Hair follicle dermal papilla cell (primary cell): ENCODE data around the gene PLA2G2E. TPM values are rescaled to one million over a fixed set of nuclear protein-coding genes. Genes with fewer than 3 reads are reported as not detected.

Experiments
- total RNA-seq: library from RNA; depleted of rRNA; stranded (reverse); fragments of >200 nt; gene quantifications from 2 replicates; pipeline ENCODE4 v1.2.3, GENCODE V29; 2012

The PLA2G2E gene
- total RNA-seq = not detected in 2 replicates

GRCh38 chr1:19923137-19923952, at the start of gene PLA2G2E:
TSS of gene PLA2G2E (minus strand) at chr1:19923617. CDS start at chr1:19923559, 58 bp downstream.

GRCh38 chr1:19882111-19883071, 41.0 kb downstream of the PLA2G2E start, which contains the start of gene OTUD3:
TSS of gene OTUD3 (plus strand) at chr1:19882395. CDS start at chr1:19882514, 119 bp downstream.

Other genes starting within 250 kb of the PLA2G2E start
- gene TMCO4, start 123.7 kb downstream of the PLA2G2E start, total RNA-seq = 28.3 and 30.7 TPM in 2 replicates
- gene RNF186, start 108.3 kb downstream of the PLA2G2E start, total RNA-seq = not detected in 2 replicates
- gene OTUD3, start 41.2 kb downstream of the PLA2G2E start, total RNA-seq = 3.2 and 4.9 TPM in 2 replicates
- not detected in 2 replicates for gene PLA2G2A, start 56.0 kb upstream of the PLA2G2E start, total RNA-seq
- gene PLA2G5, start 146.6 kb upstream of the PLA2G2E start, total RNA-seq = not detected in 2 replicates
- gene PLA2G2D, start 195.9 kb upstream of the PLA2G2E start, total RNA-seq = not detected in 2 replicates
- not detected in 2 replicates for gene PLA2G2F, start 215.7 kb upstream of the PLA2G2E start, total RNA-seq